Right lobe of liver (tissue), 6 donors: ENCODE data around the gene SCFD2. TPM values are rescaled to one million over a fixed set of nuclear protein-coding genes. Genes with fewer than 3 reads are reported as not detected.
"Not testable (repeated sequence)": the region's sequence is repeated elsewhere in the genome, so short reads cannot be mapped to it uniquely, and the experiment has no call there.

Experiments used
- ATAC-seq, 4 donors: fragments of 200-7000 bp; cut with Tn5 transposase; one replicate each; pipeline ENCODE4 v1.9.1; 2020; ENCODE audit warnings: mild to moderate bottlenecking in 4 of 4, moderate library complexity in 4 of 4
- DNase-seq, 3 donors: peaks; one replicate each; pipeline ENCODE4 v3.0.0-alpha.2; 2020
- H3K27ac ChIP-seq, 3 donors: fragments of 200-600 bp; one replicate each; pipeline ENCODE4 v1.8.0; 2022
- H3K27me3 ChIP-seq, 2 donors: fragments of 200-600 bp; one replicate each; pipeline ENCODE4 v1.8.0; 2022
- H3K36me3 ChIP-seq, 4 donors: fragments of 200-600 bp; sonication (generic) in 1 of 4; one replicate each; pipeline versions ENCODE4 v1.5.1 to v1.8.0; 2017 to 2022; ENCODE audit warnings: control low read depth in 1 of 4
- H3K4me1 ChIP-seq, 4 donors: fragments of 200-600 bp; sonication (generic) in 1 of 4; one replicate each; pipeline versions ENCODE4 v1.5.1 to v1.8.0; 2017 to 2022; ENCODE audit warnings: control low read depth in 1 of 4
- H3K4me3 ChIP-seq, 3 donors: fragments of 200-600 bp; one replicate each; pipeline ENCODE4 v1.8.0; 2022
- H3K9me3 ChIP-seq, 4 donors: fragments of 200-600 bp; sonication (generic) in 1 of 4; one replicate each; pipeline versions ENCODE4 v1.5.1 to v1.8.0; 2017 to 2022; ENCODE audit warnings: control low read depth in 1 of 4
- CTCF ChIP-seq, 4 donors: fragments of 200-600 bp in 3 of 4; fragments of 450-650 bp in 1 of 4; IDR thresholded peaks; one replicate each; pipeline versions ENCODE4 v1.5.1 to v1.8.0; 2016 to 2022; ENCODE audit warnings: antibody characterized with exemption in 4 of 4, mild to moderate bottlenecking in 2 of 4
- POLR2A ChIP-seq: fragments of 450-650 bp; IDR thresholded peaks from one replicate; pipeline ENCODE4 v1.6.1; 2017; ENCODE audit warnings: antibody characterized with exemption, mild to moderate bottlenecking
- WGBS: methylation state at CpG from one replicate; pipeline ENCODE4 v1.1.6; 2018; ENCODE audit warnings: low coverage, low lambda C conversion rate; ENCODE audit not compliant: insufficient coverage; ENCODE audit errors: missing lambda C conversion rate; 5-methylcytosine and 5-hydroxymethylcytosine counted together
- intact Hi-C, 2 donors: fragments of 100-400 bp; cut with DNase I; formaldehyde crosslinking; loops; one replicate each; pipeline versions ENCODE4 v1.11.2 to v1.14.1; 2022
- total RNA-seq, 6 experiments: library from RNA; depleted of rRNA in 2 of 6; stranded (reverse); fragments of >200 nt in 2 of 6; fragmentation: NEBNext Ultra II Directional in 3 of 6; extraction: Animal tissue kit (Norgen Biotek cat#: 25700) in 3 of 6; gene quantifications; one replicate each; pipeline versions ENCODE4 v1.1.0 to v1.2.4, GENCODE V29; 2016 to 2023
- donor health status: DM: no; HTN: yes; CAD: no.
- donor health status: DM: no; HTN: no; CAD: no.
- donor health status: DM: no; HTN: no; CAD: no.
- donor health status: DM: no; HTN: yes; CAD: no.
- donor health status: DM: no; HTN: yes; CAD: no.

SCFD2 gene
- total RNA-seq, 6 experiments from 2014 or later: 7.6 to 17.1 (median 10.3) TPM

GRCh38 chr4:53060278-53060677 is 305.6 kb downstream of the SCFD2 start:
- ATAC-seq (no peak), DNase-seq (no peak)
- no peaks in the 10 kb centered on the region for H3K9me3 ChIP-seq
- H3K27ac ChIP-seq: no peak overlapping the region
- no peaks in the 10 kb centered on the region for H3K27me3 ChIP-seq
- H3K36me3 ChIP-seq: no peaks in the 10 kb centered on the region
- intact Hi-C loops: no loop called here
- no peak overlapping the region for H3K4me3 ChIP-seq
- WGBS: 81% methylated on average over 3 of the region's 3 CpGs
- H3K4me1 ChIP-seq: peaks cover 0 to 4% (median 0%) of the 10 kb centered on the region in 4 donors
- TF ChIP-seq CTCF (IDR thresholded peaks at IDR 0.05) (no peak), POLR2A (no peak)

- Histone ChIP-seq H3K27me3 (no peaks in the 10 kb centered on the region), H3K36me3 (no peaks in the 10 kb centered on the region), H3K4me3 (no peak overlapping the region), H3K4me1 (peaks cover 0 to 4% (median 0%) of the 10 kb centered on the region in 4 donors), H3K9me3 (no peaks in the 10 kb centered on the region), H3K27ac (no peak overlapping the region)
- ATAC-seq (no peak), DNase-seq (no peak)
- intact Hi-C loops: no loop called here
- WGBS: 100% methylated on average over 1 of the region's 1 CpG
- TF ChIP-seq POLR2A (no peak), CTCF (IDR thresholded peaks at IDR 0.05) (no peak)
Measured at GRCh38 chr4:53059871-53060270, 306.0 kb downstream of the SCFD2 start.

GRCh38 chr4:53059256-53059655 is 306.6 kb downstream of the SCFD2 start:
- Histone ChIP-seq H3K4me1 (peaks cover 0 to 4% (median 0%) of the 10 kb centered on the region in 4 donors), H3K4me3 (no peak overlapping the region), H3K36me3 (no peaks in the 10 kb centered on the region), H3K9me3 (no peaks in the 10 kb centered on the region), H3K27ac (no peak overlapping the region), H3K27me3 (no peaks in the 10 kb centered on the region)
- WGBS: 90% methylated on average over 4 of the region's 4 CpGs
- ATAC-seq (no peak), DNase-seq (no peak)
- intact Hi-C loops: no loop called here
- TF ChIP-seq POLR2A (no peak), CTCF (IDR thresholded peaks at IDR 0.05) (no peak)

- intact Hi-C loops: no loop called here
- Histone ChIP-seq H3K4me1 (no peaks in the 10 kb centered on the region), H3K36me3 (no peaks in the 10 kb centered on the region), H3K27me3 (no peaks in the 10 kb centered on the region), H3K27ac (no peak overlapping the region), H3K4me3 (no peak overlapping the region), H3K9me3 (no peaks in the 10 kb centered on the region)
- WGBS: 75% methylated on average over 3 of the region's 3 CpGs
- no peak for TF ChIP-seq CTCF (IDR thresholded peaks at IDR 0.05)
- no peak for TF ChIP-seq POLR2A
- DNase-seq (no peak), ATAC-seq (no peak)
Measured at GRCh38 chr4:53057679-53058078, 308.2 kb downstream of the SCFD2 start.

- H3K4me1 ChIP-seq, H3K27ac ChIP-seq, DNase-seq, H3K36me3 ChIP-seq, ATAC-seq, H3K9me3 ChIP-seq, intact Hi-C loops, H3K27me3 ChIP-seq, H3K4me3 ChIP-seq: not testable (repeated sequence)
- WGBS: 100% methylated on average over 2 of the region's 2 CpGs
Measured at GRCh38 chr4:53057108-53057507, 308.8 kb downstream of the SCFD2 start.
